Smooth muscle cell (in vitro differentiated cells): ENCODE measurements around the gene GPS2. TPM values are rescaled to one million over a fixed set of nuclear protein-coding genes. Genes with fewer than 3 reads are reported as not detected.

ENCODE experiments used
- DNase-seq: peaks from one replicate; lab custom pipeline; 2025; ENCODE audit not compliant: unreplicated experiment; lab: John Stamatoyannopoulos, UW
- H2AFZ ChIP-seq: fragments of 200-600 bp; sonication (generic); 2 replicates; pipeline ENCODE4 v1.6.0; 2016; ENCODE audit warnings: antibody characterized with exemption, low read depth, mild to moderate bottlenecking
- H3F3A ChIP-seq: fragments of 200-600 bp; sonication (generic); 2 replicates; pipeline ENCODE4 v1.6.0; 2017; ENCODE audit warnings: antibody characterized with exemption, low read depth
- H3K27ac ChIP-seq: fragments of 200-600 bp; sonication (generic); 2 replicates; pipeline ENCODE4 v1.5.1; 2016; ENCODE audit warnings: low read depth, mild to moderate bottlenecking
- H3K27me3 ChIP-seq: fragments of 200-600 bp; sonication (generic); 2 replicates; pipeline ENCODE4 v1.6.1; 2016; ENCODE audit warnings: low read depth, mild to moderate bottlenecking
- H3K36me3 ChIP-seq: fragments of 200-600 bp; sonication (generic); 2 replicates; pipeline ENCODE4 v1.5.1; 2016; ENCODE audit warnings: low read depth
- H3K4me1 ChIP-seq: fragments of 200-600 bp; sonication (generic); 2 replicates; pipeline ENCODE4 v1.5.1; 2016; ENCODE audit warnings: low read depth
- H3K4me2 ChIP-seq: fragments of 200-600 bp; sonication (generic); 2 replicates; pipeline ENCODE4 v1.6.0; 2016; ENCODE audit warnings: mild to moderate bottlenecking
- H3K4me3 ChIP-seq: fragments of 200-600 bp; sonication (generic); 2 replicates; pipeline ENCODE4 v1.5.1; 2016; ENCODE audit warnings: mild to moderate bottlenecking
- H3K79me2 ChIP-seq: fragments of 200-600 bp; sonication (generic); 2 replicates; pipeline ENCODE4 v1.6.0; 2016; ENCODE audit warnings: low read depth, mild to moderate bottlenecking
- H3K9ac ChIP-seq: fragments of 200-600 bp; sonication (generic); 2 replicates; pipeline ENCODE4 v1.6.0; 2016; ENCODE audit warnings: low read depth
- H3K9me3 ChIP-seq: fragments of 200-600 bp; sonication (generic); replicated peaks from 2 replicates; pipeline ENCODE4 v1.5.1; 2016; ENCODE audit warnings: low read depth
- H4K20me1 ChIP-seq: fragments of 200-600 bp; sonication (generic); 2 replicates; pipeline ENCODE4 v1.6.0; 2016; ENCODE audit warnings: low read depth
- CTCF ChIP-seq: fragments of 200-600 bp; sonication (generic); IDR thresholded peaks from 2 replicates; pipeline ENCODE4 v1.5.1; 2017; ENCODE audit warnings: borderline replicate concordance, mild to moderate bottlenecking, antibody characterized with exemption; ENCODE audit not compliant: insufficient read depth, poor library complexity, severe bottlenecking
- WGBS: methylation state at CpG from one replicate; pipeline ENCODE4 v1.1.7; 2016; ENCODE audit warnings: low lambda C conversion rate; 5-methylcytosine and 5-hydroxymethylcytosine counted together
- polyA plus RNA-seq: library from polyadenylated mRNA; unstranded; fragments of >200 nt; fragmentation: Nextera tagmentation; extraction: Ambion mirVana; gene quantifications from 2 replicates; pipeline ENCODE4 v1.2.1, GENCODE V29; 2016
- total RNA-seq: library from RNA; depleted of rRNA; stranded (reverse); fragments of >200 nt; gene quantifications from 2 replicates; pipeline ENCODE4 v1.2.3, GENCODE V29; 2014

The GPS2 gene
- total and polyA plus RNA-seq, 2 experiments from 2014 or later = 40.3 to 77.0 TPM

GRCh38 chr17:7351665-7352502 lies 36.7 kb upstream of the GPS2 start, which contains the start of gene KCTD11:
Gene KCTD11, plus strand, starts transcription at chr17:7352162.
- Histone ChIP-seq H3K9ac (peak within 1 kb of the TSS; percentile 99), H3K79me2 (peaks cover 32% of the 10 kb centered on the region), H3K36me3 (no peaks in the 10 kb centered on the region), H3K9me3 (no peaks in the 10 kb centered on the region), H2AFZ (no peak within 1 kb of the TSS), H3K4me3 (peak within 1 kb of the TSS; percentile 89), H3K4me2 (peak within 1 kb of the TSS; percentile 97), H3K27me3 (no peaks in the 10 kb centered on the region), H3K4me1 (peaks cover 35% of the 10 kb centered on the region), H3F3A (peaks cover 35% of the 10 kb centered on the region), H3K27ac (peak within 1 kb of the TSS; percentile 100), H4K20me1 (peaks cover 23% of the 10 kb centered on the region)
- peak; percentile 98 for DNase-seq
- WGBS = under 1% methylated on average over 54 of the region's 91 CpGs
- no peak for TF ChIP-seq CTCF

DNA sequence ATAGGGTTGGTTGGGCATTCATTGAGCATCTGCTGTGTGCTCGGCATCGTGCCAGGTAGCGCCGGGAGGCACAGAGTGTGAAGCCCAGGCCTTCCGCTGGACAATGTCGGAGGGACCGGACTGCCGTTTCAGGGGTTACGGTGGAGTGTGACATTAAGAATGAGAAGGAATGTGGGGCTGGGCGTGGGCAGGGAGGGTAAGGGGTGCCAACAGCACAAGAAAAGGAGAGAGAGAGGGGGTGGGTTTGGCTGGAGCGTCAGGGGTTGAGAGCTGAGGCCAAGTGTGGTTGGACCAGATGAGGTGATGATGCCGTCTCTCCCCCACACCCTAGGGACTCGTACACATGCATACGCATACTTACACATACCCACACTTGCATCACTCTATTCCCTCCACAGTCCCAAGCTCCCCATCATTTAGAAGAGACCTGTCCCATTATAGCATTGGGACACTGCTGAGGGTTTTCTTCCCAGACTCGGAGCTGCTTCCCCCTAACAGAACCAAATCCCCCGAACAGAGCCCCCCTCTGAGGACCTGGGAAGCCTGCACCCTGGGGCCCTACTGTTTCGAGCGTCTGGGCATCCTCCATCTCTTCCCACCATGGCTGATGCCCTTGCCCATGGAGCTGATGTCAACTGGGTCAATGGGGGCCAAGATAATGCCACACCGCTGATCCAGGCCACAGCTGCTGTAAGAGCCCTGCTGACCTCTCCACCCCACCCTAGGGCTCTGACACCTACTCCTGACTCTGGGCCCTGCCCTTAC lies 33.5 kb upstream of the GPS2 start:
- WGBS = 95% methylated on average over 18 of the region's 19 CpGs
- Histone ChIP-seq H3K36me3 (no peaks in the 10 kb centered on the region), H3K4me2 (peak overlapping the region; percentile 97), H4K20me1 (peaks cover 17% of the 10 kb centered on the region), H3K4me3 (no peak overlapping the region), H3K27ac (peak overlapping the region; percentile 100), H2AFZ (no peak overlapping the region), H3K4me1 (peaks cover 23% of the 10 kb centered on the region), H3K79me2 (peaks cover 28% of the 10 kb centered on the region), H3K27me3 (no peaks in the 10 kb centered on the region), H3F3A (peaks cover 14% of the 10 kb centered on the region), H3K9me3 (no peaks in the 10 kb centered on the region), H3K9ac (no peak overlapping the region)
- DNase-seq = no peak
- TF ChIP-seq CTCF = no peak

DNA sequence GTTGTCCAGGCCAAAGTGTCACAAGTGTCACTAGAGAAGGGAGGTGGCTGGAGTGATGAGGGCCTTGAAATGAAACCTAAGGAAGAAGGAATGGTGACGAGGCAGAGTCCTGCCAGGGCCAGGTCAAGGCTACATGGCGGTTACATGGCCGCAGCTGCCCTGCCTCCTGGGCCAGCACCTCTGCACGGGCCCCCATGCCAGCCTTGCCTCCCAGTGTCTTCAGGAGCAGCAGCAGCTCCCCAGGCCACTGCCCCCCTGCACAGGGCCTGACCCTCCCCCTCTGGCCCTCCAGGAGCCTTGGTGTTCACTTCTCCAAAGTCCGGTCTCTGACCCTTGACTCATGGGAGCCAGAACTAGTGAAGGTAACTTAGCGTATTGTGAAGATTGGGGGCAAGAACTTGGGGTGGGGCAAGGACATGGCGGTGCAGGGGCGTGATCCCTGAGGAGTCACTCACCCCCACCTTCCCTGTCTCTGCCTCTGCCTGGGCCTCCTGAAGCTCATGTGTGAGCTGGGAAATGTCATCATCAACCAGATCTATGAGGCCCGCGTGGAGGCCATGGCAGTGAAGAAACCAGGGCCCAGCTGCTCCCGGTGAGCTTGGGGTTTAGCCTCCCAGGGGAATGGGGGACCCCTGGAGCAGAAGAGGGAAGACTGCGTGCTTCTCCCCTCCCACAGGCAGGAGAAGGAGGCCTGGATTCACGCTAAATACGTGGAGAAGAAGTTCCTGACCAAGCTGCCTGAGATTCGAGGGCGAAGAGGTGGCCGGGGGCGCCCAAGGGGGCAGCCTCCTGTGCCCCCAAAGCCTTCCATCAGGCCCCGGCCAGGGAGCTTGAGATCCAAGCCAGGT lies 32.7 kb upstream of the GPS2 start:
- Histone ChIP-seq H3F3A (peaks cover 6% of the 10 kb centered on the region), H4K20me1 (peaks cover 15% of the 10 kb centered on the region), H2AFZ (no peak overlapping the region), H3K4me1 (peaks cover 16% of the 10 kb centered on the region), H3K27ac (peak overlapping the region; percentile 45), H3K4me2 (no peak overlapping the region), H3K9ac (no peak overlapping the region), H3K79me2 (peaks cover 20% of the 10 kb centered on the region), H3K4me3 (no peak overlapping the region), H3K9me3 (no peaks in the 10 kb centered on the region), H3K36me3 (no peaks in the 10 kb centered on the region), H3K27me3 (no peaks in the 10 kb centered on the region)
- no peak for DNase-seq
- WGBS = 84% methylated on average over 19 of the region's 19 CpGs
- TF ChIP-seq CTCF = no peak
